Dermis lymphatic vessel endothelial cell (primary cell): ENCODE results near the gene SLC35F2. TPM values are rescaled to one million over a fixed set of nuclear protein-coding genes. Genes with fewer than 3 reads are reported as not detected.

ENCODE experiments used
- total RNA-seq: library from RNA; depleted of rRNA; stranded (reverse); fragments of >200 nt; gene quantifications from 2 replicates; pipeline ENCODE4 v1.2.1, GENCODE V29; 2014

Gene SLC35F2, protein sequence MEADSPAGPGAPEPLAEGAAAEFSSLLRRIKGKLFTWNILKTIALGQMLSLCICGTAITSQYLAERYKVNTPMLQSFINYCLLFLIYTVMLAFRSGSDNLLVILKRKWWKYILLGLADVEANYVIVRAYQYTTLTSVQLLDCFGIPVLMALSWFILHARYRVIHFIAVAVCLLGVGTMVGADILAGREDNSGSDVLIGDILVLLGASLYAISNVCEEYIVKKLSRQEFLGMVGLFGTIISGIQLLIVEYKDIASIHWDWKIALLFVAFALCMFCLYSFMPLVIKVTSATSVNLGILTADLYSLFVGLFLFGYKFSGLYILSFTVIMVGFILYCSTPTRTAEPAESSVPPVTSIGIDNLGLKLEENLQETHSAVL
- total RNA-seq, result 24.6 and 46.9 TPM in 2 replicates

DNA sequence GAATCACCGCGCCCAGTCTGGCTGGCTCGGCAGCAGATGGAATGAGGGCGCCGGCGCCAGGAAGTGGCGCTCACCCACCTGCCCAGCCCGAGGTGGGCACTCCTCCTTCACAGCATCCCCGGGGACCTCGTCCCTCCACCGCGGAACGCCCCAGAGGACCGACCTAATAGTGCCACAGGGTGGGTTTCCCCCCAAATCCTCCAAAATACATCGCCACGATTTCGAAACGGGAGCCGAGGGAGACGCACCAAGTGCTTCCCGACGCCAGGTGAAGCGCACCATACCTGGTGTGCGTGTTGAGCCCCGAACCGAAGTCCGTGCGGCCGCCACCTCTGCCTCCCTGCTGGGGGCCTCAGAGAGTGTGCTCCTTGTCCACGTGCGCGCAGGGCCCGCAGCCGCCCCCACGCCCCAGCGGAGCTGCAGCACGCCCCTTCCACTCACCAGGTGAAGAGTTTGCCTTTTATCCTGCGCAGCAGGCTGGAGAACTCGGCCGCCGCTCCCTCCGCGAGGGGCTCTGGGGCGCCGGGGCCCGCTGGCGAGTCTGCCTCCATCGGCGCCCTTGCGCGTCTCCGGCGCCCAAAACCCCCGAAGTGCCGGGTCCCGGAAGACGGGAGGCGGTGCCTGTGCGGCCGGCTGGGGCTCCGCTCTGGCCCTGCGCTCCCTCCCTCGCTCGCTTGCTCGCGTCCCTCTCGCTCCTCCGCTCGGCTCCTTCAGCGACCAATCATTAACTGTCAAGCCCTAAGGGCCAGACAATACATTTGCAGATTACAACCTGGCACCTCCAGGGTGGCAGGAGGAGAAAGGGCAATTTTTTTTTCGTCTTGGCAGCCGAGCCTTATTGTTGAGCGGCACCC is at the start of gene SLC35F2:
TSS of gene SLC35F2 (minus strand) at position 571 of the 854 bp plus-strand sequence. CDS start at position 551, 20 bp downstream.

Other genes with a start within 250 kb of the SLC35F2 start
- gene SLN, start 146.7 kb downstream of the SLC35F2 start, total RNA-seq, result not detected in 2 replicates
- gene RAB39A, start 69.7 kb upstream of the SLC35F2 start, total RNA-seq, result under 0.01 TPM in 1 of 2 replicates, not detected in the other
- 40.7 and 57.2 TPM in 2 replicates for gene CUL5, start 150.1 kb upstream of the SLC35F2 start, total RNA-seq